RWPE1 (cell line): ENCODE results near the gene TWNK.
A peak's percentile ranks its signal among the peaks of the same experiment; 100 is the strongest.

Source experiments
- CTCF ChIA-PET: fragments of 350-600 bp; sonication (Branson Sonifier 250); formaldehyde crosslinking; extraction: SDS; loops from one replicate; lab custom pipeline; 2021; lab: Yijun Ruan, JAX
- POLR2A ChIA-PET: fragments of 400-600 bp; formaldehyde crosslinking; extraction: SDS; loops from one replicate; lab custom pipeline; 2020; ENCODE audit warnings: antibody characterized with exemption; ENCODE audit not compliant: low non-redundant PET; lab: Yijun Ruan, JAX
- DNase-seq: peaks from one replicate; pipeline ENCODE4 v3.0.0; 2012; ENCODE audit warnings: low spot score
- H3K27ac ChIP-seq: fragments of 450-650 bp; 2 replicates; pipeline ENCODE4 v1.5.1; 2017
- TF ChIP-seq, protein P1 (sequence below): fragments of 450-650 bp; conservative IDR thresholded peaks from 2 replicates; pipeline ENCODE4 v1.5.1; 2017; ENCODE audit warnings: low read depth, mild to moderate bottlenecking

The TWNK gene

DNA sequence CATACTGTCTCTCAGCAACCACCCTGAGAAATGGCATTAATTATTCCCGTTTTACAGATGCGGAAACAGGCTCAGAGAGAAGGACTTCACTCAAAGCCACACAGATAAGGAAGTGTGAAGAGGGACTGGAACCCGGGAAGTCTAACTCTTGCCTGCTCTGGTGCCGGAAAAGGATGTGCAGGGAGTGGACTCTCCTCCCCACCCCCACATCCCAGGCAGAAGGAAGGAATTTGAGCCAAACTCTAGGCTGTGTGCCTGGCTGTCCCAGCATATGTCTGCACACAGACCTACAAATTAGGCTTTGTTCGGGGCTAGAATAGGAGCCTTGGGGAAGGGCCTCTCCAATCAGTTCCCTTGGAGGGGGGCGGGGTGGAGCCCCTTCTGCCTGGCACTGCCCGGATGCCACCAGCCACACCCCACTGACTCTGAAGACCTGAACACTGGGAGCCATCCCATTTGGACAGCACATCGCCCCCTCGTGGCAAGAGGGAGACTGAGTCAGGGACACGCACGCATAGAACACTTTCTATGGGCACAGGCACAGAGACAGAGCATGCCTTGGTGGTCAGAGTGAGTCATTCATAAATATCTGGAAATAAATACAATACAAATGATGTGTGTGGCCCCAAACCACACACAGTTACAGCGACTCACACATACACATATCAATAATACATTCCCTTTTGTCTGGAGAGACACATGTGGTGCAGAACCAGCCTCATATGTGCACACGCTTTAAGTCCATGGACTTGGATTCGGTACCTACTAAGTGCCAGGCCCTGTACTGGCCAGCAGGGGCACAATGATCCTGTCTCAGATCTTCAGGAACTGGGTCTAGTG is 25.4 kb downstream of the TWNK start:
- peak overlapping the region; percentile 54 for H3K27ac ChIP-seq
- POLR2A ChIA-PET = no interaction called here
- CTCF ChIA-PET = interaction anchor here (0.6 to 2.2 kb wide), 8 partner anchors 10 to 477 kb away, joined by 3 to 11 read pairs (median 4); partner anchors contain the start of genes HIF1AN, LZTS2 and SLF2
- peak; percentile 94 for DNase-seq
- TF ChIP-seq, protein P1, sequence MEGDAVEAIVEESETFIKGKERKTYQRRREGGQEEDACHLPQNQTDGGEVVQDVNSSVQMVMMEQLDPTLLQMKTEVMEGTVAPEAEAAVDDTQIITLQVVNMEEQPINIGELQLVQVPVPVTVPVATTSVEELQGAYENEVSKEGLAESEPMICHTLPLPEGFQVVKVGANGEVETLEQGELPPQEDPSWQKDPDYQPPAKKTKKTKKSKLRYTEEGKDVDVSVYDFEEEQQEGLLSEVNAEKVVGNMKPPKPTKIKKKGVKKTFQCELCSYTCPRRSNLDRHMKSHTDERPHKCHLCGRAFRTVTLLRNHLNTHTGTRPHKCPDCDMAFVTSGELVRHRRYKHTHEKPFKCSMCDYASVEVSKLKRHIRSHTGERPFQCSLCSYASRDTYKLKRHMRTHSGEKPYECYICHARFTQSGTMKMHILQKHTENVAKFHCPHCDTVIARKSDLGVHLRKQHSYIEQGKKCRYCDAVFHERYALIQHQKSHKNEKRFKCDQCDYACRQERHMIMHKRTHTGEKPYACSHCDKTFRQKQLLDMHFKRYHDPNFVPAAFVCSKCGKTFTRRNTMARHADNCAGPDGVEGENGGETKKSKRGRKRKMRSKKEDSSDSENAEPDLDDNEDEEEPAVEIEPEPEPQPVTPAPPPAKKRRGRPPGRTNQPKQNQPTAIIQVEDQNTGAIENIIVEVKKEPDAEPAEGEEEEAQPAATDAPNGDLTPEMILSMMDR = peak; percentile 87

- DNase-seq = no peak
- H3K27ac ChIP-seq = peak overlapping the region; percentile 54
- ChIA-PET POLR2A (interaction anchor here (0.6 kb wide), 1 partner anchor 21 kb away, joined by 4 read pairs; no protein-coding TSS in a partner anchor), CTCF (interaction anchor here (0.6 to 3.7 kb wide), 11 partner anchors 11 to 505 kb away, joined by 3 to 57 read pairs (median 6); partner anchors contain the start of genes LZTS2, PDZD7 and SFXN3)
- TF ChIP-seq, protein P1 = no peak
Observed at GRCh38 chr10:101013365-101013825, 26.1 kb downstream of the TWNK start.

DNA sequence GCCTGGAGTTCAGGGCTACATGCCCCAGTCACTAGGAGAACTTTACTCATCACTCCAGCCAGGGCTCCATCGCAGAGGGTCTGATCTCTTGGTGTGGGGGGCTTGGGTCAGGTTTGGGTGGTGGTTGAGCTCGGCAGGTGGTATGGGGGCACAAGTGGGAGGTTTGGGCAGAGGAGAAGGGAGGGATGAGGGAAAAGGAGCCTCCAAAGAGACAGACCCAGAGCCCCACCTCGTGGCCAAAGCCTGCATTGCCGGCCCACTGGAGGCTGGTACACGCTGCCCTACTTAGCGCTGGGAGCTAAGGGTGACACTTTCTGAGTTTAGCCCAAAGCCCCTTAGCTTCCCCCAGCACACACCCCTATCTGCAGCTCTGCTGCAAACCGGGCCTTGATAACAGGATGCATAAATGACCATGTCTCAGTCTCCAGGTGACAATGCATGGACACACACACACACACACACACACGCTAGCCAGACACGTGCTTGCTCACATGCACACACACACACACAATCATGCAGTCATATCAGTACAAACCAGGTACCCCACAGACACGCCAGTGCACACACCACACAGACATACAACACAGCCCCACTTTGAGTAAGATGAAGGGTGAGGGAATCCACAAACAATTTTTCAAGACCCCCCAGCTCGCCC is 27.0 kb downstream of the TWNK start:
- ChIA-PET CTCF (interaction anchor here (0.5 to 3.7 kb wide), 28 partner anchors 12 to 835 kb away, joined by 3 to 57 read pairs (median 4); partner anchors contain the start of genes LZTS2, PDZD7 and SFXN3), POLR2A (no interaction called here)
- H3K27ac ChIP-seq = peak overlapping the region; percentile 28; the same call in 1 of the 2 replicates
- DNase-seq = peak; percentile 69
- TF ChIP-seq, protein P1 = peak; percentile 86

GRCh38 chr10:101014966-101015581 is 27.7 kb downstream of the TWNK start:
- POLR2A ChIA-PET = no interaction called here
- CTCF ChIA-PET = interaction anchor here (0.5 to 3.7 kb wide), 26 partner anchors 12 to 836 kb away, joined by 3 to 57 read pairs (median 4); partner anchors contain the start of gene LZTS2
- peak overlapping the region; percentile 28 for H3K27ac ChIP-seq
- TF ChIP-seq, protein P1 = no peak
- peak; percentile 81 for DNase-seq

DNA sequence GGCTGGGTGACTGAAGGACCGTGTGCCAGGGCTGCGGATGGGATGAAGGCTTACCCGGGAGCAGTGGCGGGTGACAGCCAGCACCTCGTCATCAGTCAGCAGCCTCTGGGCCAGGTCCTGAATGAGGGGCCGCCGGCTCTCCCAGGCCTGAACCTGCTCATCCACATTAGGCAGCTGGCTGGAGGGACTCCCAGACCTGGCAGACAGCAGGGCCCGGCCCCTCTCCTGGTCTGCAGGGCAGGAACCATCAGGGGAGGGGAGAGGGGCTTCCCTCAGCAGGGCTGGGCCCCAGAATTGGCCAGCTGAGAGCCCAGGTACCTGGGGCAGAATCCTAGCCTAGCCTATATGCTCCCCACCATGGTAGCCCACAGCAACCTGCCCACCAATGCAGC is 28.2 kb downstream of the TWNK start:
- DNase-seq = no peak
- ChIA-PET CTCF (interaction anchor here (0.7 to 3.7 kb wide), 7 partner anchors 11 to 81 kb away, joined by 3 to 57 read pairs (median 7); partner anchors contain the start of gene LZTS2), POLR2A (no interaction called here)

More for the DNA sequence above, 28.2 kb downstream of the TWNK start:
- H3K27ac ChIP-seq = peak overlapping the region; percentile 28
- TF ChIP-seq, protein P1 = no peak
